Stimulated activated CD4-positive, alpha-beta T cell treated with anti-CD3 and anti-CD28 coated beads, Interleukin-15, amount 100 ng/mL, for 48 hours (primary cell): Measurements from ENCODE around the gene NRF1.
"Not testable (repeated sequence)": the region's sequence is repeated elsewhere in the genome, so short reads cannot be mapped to it uniquely, and the experiment has no call there.

Experiments
- DNase-seq, 2 donors: peaks; one replicate each; pipeline ENCODE4 v3.0.0-alpha.2; 2020; ENCODE audit warnings: low read depth in 2 of 2

NRF1 gene

DNA sequence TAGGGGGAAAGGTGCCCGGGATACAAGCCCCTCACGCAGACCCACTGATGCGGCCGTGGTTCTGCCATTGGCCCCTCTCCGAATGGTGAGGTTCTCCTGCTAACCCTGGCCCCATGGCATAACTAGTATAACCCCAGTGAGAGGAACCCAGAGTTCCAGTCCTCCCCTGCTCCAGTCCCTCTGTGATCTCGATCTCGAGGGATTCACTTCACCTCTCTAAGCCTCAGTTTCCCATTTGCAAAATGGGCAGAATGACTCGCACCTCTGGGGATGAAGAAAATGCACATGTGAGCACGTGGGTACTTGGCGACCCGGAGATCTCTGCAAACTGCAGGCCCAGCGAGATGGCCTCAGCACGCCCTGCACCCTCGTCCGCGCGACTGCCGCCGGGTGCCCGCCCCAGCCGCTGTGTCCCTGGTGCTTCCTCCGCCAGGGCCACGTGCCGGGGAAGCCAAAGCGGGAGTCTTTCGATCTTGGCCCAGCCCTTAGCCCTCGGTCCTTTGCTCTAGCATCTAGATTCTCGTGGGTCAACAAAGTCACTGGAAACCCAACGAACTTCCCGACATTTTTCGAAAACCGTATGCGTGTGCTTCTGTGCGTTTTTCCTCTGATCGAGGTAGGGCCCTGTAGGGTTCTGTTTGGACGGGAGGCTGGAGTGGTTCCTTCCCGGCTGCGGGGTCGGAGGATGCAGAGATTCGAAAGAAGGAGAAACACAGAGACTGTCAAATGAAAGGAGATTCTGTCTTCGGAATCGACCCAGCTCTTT is 171.5 kb downstream of the NRF1 start:
- DNase-seq: no peak

DNA sequence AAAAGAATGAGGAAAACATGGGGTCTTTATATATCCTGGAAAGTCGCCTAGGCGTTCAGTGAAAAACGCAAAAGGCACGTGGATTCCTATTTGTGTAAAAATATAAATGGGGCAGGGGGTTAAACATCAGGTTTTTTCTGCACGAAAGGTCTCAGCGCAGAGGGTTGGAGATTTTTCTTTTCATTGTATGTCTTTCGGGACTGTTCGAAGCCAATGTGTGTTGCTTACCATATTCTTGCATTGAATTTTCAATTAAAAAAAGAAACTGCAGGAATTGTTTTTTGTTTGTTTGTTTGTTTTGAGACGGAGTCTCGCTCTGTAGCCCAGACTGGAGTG is 172.0 kb downstream of the NRF1 start:
- DNase-seq: no peak

DNA sequence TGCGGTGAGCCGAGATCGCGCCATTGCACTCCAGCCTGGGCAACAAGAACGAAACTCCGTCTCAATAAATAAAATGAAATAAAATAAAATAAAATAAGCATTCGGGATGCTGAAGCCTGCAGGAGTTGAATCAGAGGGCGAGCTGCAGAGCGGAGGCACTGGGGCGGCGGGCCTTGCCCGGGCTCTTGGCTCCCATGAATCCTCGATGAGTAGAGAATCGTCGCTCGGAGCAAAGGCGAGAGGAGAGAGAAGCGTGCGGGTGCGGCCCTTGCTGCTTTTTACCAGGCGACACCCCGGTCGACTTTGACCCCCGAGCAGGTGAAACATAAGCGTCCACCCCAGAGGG is 172.9 kb downstream of the NRF1 start:
- no peak for DNase-seq

- no peak for DNase-seq
Observed at GRCh38 chr7:129784783-129785684, 173.5 kb downstream of the NRF1 start.

- no peak for DNase-seq
Observed at GRCh38 chr7:129785685-129786514, 174.4 kb downstream of the NRF1 start.

DNA sequence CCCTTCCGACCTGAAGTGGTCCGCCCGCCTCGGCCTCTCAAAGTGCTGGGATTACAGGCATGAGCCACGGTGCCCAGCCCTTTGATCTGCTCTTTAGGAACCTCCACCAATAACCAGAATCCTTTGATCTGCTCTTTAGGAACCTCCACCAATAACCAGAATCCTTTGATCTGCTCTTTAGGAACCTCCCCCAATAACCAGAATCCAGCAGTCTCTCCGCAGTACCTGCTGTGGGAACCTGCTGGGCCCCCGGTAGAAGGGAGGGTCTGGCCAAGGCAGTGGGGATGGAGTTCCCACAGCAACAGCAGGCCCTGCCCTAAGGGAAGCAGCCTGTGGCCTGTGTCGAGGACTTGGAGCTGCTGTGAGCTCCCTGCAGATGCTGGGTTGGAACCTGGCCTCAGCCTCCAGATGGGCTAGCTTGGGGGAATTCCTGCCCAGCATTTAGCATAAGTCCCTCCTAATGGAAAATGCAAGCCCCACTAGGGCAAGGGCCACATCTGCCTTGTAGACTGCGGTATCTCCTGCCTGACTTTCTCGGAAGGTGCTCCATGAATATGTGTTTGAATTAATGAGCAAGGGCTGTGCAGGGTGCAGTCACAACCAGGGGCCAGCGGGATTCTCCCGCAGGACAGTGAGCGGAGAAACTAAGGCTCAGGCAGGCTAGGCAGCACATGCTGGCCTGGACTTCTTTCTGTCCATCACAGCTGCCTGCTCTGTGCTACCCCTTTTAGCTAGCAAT is 175.5 kb downstream of the NRF1 start:
- no peak for DNase-seq

DNA sequence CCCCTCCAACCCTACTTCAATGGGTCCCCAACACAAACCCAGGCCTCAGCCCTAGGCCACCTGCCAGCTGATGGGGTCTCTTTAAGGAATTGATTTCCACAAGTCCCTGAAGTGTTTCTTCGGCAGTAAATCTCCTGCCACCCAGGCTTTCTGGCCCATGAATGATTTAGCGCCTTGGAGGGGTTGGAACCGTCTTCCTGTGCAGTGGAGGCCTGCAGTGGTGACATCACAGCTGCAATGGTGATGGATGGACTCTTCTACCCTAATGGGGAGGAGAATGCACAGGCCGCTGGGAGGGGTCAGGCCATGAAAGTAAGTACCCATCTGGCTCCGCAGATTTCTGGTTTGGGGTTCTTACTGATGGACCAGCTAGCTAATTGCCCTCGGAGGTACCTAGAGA is 177.5 kb downstream of the NRF1 start:
- DNase-seq: no peak

DNA sequence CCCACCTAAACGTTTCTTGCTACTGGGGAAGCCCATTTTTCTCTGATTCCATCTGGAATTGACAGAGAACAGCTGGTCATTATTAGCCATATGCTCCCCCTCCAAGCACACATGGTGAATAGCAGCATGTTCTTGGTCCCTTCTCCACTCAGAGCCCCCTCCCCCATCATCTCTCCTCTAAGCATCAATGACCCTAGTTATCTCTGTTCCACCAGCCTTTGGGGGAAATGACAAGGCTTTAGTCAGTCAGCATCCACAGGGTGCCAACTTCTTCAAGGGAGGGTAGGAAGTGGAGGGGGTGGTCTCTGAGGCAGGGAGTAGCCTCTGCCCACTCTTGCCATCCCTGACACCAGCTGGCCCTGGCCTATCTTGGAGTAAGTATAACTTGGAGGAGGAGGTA is 178.1 kb downstream of the NRF1 start:
- no peak for DNase-seq

GRCh38 chr7:129790136-129790535 is 178.6 kb downstream of the NRF1 start:
- DNase-seq: no peak

DNA sequence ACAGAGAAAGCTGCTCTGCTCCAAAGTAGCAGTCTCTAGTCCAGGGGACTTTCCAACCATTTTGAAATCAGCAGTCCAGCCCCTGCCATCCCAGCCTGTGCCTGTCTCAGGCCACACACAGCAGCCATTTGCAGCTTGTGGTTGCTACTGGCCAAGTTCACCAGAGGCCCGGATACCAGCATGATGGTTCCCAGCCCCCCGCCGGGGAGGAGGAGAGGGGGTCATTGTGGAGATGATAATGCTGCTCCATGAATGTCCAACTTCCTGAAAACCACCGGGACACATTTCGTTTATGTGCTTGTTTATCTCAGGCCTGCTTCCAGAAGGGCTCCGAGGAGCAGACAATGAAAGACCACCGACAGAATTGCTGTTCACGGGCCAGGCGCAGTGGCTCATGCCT is 181.2 kb downstream of the NRF1 start:
- no peak for DNase-seq

DNA sequence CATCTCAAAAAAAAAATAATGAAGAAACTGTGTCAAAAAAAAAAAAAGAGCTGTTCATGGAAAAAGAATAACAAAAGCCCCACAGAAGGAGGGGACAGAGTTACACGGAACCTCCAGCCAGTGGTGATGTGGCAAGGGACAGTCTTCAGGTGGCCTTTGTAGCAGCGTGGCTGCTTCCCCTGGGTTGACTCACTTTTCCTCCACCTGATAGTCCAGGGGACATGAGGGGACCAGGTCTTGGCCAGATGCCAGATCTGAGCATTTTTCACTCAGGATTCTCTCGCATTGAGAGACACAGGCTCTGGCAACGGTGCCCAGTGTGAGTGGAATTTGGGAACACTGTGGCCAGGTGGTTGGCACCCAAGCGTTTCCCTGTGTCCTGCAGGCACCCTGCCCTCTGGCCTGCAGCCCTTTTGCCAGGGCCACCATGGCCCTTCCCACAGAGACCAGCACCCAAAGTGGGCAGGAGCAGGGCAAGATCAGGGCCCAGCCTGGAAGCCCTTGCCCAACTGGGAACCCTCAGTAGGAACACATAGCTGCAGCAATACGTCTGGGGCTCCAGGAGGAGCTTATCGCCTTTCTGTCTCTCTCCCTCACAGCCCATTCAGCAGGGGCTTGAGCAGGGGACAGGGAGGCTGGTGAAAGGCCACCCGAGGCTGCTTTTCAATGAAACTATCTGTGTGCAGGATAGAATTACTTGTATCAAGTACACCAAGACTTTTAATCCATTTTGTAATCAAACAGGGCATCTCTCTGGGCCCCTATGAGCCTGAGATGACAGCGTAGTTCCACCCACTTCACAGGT is 182.2 kb downstream of the NRF1 start:
- DNase-seq: no peak

DNA sequence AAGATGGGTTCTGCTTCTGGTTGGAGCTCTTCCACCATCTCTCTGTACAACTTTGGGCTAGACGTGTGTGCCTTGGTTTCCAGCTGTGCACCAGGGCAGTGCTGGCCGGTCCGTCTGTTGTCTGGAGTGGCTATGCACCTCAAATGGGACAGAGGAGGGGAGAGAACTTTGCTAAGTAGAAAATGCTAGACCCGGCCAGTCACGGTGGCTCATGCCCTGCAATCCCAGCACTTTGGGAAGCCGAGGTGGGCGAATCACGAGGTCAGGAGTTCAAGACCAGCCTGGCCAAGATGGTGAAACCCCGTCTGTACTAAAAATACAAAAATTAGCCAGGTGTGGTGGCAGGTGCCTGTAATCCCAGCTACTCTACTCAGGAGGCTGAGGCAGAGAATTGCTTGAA is 182.9 kb downstream of the NRF1 start:
- not testable (repeated sequence) for DNase-seq

DNA sequence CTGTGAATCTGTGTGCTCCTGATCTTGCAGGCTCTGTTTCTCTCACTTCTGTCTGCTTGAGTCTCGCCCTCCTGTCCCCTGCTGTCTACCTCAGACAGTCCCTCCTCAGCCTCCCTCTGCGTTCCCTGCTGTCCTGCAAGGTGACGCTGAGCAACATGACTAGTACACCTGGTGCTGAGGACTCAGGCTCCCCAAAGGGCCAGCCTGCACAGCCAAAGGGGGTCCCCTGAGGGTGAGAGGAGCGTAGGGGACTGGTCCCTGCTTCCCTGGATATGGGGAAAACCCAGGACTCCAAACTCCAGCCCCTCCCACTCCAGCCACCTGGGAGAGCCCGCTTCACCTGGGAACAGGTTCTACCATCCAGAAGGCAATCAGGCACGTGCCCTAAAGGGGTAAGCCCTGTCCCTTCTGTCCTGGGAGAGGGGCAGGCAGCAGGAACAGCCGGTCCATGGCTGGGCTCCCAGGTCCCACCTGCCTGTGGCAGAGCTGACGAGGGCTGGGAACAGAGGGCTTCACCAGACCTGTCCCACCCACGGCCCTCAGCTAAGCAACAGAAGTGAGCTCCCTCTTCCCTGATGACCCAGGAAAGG is 184.8 kb downstream of the NRF1 start:
- no peak for DNase-seq

GRCh38 chr7:129797214-129797789 is 185.8 kb downstream of the NRF1 start:
- no peak for DNase-seq

- DNase-seq: no peak
Observed at GRCh38 chr7:129798616-129799349, 187.3 kb downstream of the NRF1 start.

DNA sequence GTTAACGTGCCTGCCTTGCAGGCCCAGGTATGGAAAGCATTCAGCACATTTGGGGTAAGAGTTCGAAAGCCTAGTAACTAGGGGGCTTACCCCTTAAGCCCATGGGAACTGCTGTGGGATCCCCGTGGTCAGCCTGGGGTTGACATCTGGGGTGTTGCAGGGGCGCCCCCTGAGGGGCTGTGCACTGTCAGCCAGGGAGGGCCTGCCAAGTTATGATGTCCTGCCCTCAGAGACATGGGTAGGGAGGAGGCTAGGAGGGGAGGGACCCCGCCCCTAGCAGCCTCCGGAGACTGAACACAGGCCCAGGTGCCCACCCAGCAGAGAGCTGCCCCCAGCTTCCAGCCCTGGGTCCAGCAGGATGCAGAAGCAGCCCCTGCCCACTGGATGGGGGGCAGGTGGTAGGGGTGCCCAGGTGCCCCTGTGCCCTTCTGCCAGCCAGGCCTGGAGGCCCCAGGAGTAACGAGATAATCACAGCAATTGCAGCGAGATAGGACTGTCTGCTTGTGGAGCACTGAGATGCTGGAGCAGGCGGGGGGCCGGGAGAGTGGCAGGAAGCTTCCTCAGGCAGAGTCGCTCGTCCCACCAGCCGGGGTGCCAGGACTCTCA is 187.9 kb downstream of the NRF1 start:
- no peak for DNase-seq

DNA sequence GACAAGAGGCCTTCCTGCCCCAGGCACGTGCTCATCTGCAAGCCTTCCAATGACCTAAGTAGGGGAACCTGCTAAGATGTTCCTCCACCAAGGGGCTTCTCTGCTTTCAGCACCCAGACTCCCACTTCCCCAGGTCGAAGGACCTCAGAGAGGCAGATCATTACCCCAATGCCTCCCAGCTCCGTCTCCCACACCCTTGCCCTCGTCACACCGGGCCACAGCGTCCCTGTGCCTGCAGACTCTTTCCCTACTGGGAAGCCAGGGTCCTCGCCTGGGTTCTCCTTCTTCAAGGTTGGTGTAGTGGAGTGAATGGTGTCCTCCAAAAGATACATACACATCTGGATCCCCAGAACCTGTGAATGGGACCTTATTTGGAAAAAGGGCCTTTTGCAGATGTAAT is 189.4 kb downstream of the NRF1 start:
- DNase-seq: no peak

DNA sequence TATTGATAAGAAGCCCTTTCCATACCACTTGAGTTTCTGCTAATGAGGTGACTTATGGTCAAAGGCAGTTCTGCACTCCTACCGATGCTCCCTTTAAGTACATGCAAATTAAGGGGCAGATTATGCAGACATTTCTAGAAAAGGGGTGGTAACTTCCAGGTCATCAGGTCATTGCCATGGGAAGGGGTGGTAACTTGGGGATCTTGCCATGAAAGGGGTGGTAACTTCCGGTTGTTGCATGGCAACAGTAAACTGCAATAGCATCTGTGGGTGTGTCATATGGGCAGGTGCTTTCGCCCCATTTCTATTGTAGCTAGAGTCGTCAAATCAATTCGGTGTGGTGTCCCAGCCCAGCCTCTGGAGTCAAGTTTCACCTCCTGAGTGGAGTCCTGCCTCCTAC is 190.4 kb downstream of the NRF1 start:
- DNase-seq: no peak

DNA sequence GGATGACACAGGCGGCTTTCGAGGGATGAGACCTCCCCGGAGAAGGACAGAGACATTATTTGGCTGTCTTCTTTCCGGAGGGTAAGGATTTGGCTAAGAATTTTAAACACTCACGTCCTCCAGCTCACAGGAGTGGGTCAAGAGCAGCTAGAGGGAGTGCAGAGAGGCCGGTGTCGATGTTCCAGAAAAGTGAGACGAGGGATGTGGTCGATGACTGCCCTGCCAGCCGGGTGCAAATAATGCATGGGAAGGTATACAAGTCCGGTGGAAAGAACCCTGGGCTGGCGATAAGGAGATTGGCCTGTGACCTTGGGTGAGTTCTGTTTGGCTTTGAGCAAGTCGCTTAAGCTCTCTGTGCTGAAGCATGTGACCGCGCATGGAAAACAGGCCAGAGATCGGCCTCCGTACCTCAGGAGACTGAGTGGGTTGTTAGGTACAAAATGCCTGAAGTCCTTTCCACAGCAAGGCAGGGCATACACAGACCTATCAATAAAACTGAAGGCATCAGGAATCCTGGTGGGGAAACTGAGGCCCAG is 192.1 kb downstream of the NRF1 start:
- DNase-seq: no peak
